Panc1 (cell line): Measurements from ENCODE around the gene TAF15. TPM values are rescaled to one million over a fixed set of nuclear protein-coding genes. Genes with fewer than 3 reads are reported as not detected.

ENCODE experiments used
- ATAC-seq: fragments of 200-7000 bp; cut with Tn5 transposase; 2 replicates; pipeline ENCODE4 v1.9.1; 2020; ENCODE audit warnings: mild to moderate bottlenecking, moderate library complexity
- BruUV-seq: library from RNA; stranded (reverse); fragments of 400-500 nt; replicated peaks from 2 replicates; lab custom pipeline; 2021; lab: Mats Ljungman, UMichigan
- CTCF ChIA-PET: fragments of 300-600 bp; sonication (Branson Sonifier 250); formaldehyde crosslinking; loops from one replicate; lab custom pipeline; 2022; ENCODE audit warnings: antibody characterized with exemption; lab: Charles Lee
- POLR2A ChIA-PET: fragments of 300-600 bp; sonication (Branson Sonifier 250); formaldehyde crosslinking; loops from one replicate; lab custom pipeline; 2022; ENCODE audit warnings: antibody characterized with exemption; lab: Charles Lee
- DNase-seq: peaks from one replicate; pipeline ENCODE4 v3.0.0-alpha.2; 2010; ENCODE audit warnings: low read depth, low spot score
- H3K27ac ChIP-seq: 2 replicates; pipeline ENCODE4 v1.5.1; 2011; ENCODE audit warnings: mild to moderate bottlenecking, low read length, inconsistent platforms
- H3K27me3 ChIP-seq: fragments of 200-500 bp; sonication (Bioruptor generic); 2 replicates; pipeline ENCODE4 v1.6.0; 2014; ENCODE audit warnings: low read length, inconsistent platforms; ENCODE audit not compliant: control insufficient read depth, insufficient read depth
- H3K36me3 ChIP-seq: fragments of 200-500 bp; sonication (Bioruptor generic); 2 replicates; pipeline ENCODE4 v1.5.1; 2014; ENCODE audit warnings: inconsistent platforms, mild to moderate bottlenecking, low read length, moderate library complexity; ENCODE audit not compliant: control insufficient read depth, insufficient read depth
- H3K4me1 ChIP-seq: 2 replicates; pipeline ENCODE4 v1.5.1; 2011; ENCODE audit warnings: inconsistent platforms, mild to moderate bottlenecking, low read length, moderate library complexity; ENCODE audit not compliant: control insufficient read depth, insufficient read depth
- H3K4me3 ChIP-seq, 2 experiments: 2 replicates each; pipeline ENCODE4 v1.5.1; 2011 to 2012; ENCODE audit warnings: low read depth in 2 of 2, low read length in 2 of 2, mild to moderate bottlenecking in 2 of 2, inconsistent platforms in 1 of 2, moderate library complexity in 1 of 2
- H3K9me3 ChIP-seq: fragments of 200-500 bp; sonication (Bioruptor generic); 2 replicates; pipeline ENCODE4 v1.5.1; 2014; ENCODE audit warnings: low read depth, mild to moderate bottlenecking, inconsistent platforms, low read length, moderate library complexity; ENCODE audit not compliant: control insufficient read depth, insufficient read depth
- CTCF ChIP-seq: fragments of 450-650 bp; IDR thresholded peaks from 2 replicates; pipeline ENCODE4 v1.5.1; 2017; ENCODE audit warnings: mild to moderate bottlenecking
- POLR2AphosphoS5 ChIP-seq: IDR thresholded peaks from 2 replicates; pipeline ENCODE4 v1.6.1; 2012; ENCODE audit warnings: mild to moderate bottlenecking, low read depth, low read length, moderate library complexity
- REST ChIP-seq, 2 experiments: IDR thresholded peaks; 2 replicates each; pipeline ENCODE4 v1.6.1; 2011 to 2012; ENCODE audit warnings: low read depth in 2 of 2, control low read depth in 1 of 2, low read length in 1 of 2, mild to moderate bottlenecking in 1 of 2, moderate library complexity in 1 of 2; ENCODE audit not compliant: insufficient read depth in 1 of 2
- SIN3A ChIP-seq: IDR thresholded peaks from 2 replicates; pipeline ENCODE4 v1.6.1; 2012; ENCODE audit warnings: low read depth, mild to moderate bottlenecking, low read length, moderate library complexity, borderline replicate concordance; ENCODE audit not compliant: insufficient read depth
- TCF7L2 ChIP-seq: IDR thresholded peaks from 2 replicates; pipeline ENCODE4 v1.6.1; 2011; ENCODE audit warnings: mild to moderate bottlenecking, low read depth, low read length, inconsistent platforms
- in situ Hi-C: cut with HindIII; loops from 2 replicates; pipeline ENCODE4 v1.10.0; 2016; ENCODE audit warnings: low sequenced_read_pairs, low pct_unique_long_range_greater_than_20kb
- intact Hi-C: fragments of 100-400 bp; cut with micrococcal nuclease; formaldehyde crosslinking; loops from one replicate; pipeline ENCODE4 v1.10.0; 2022; ENCODE audit not compliant: unreplicated experiment
- total RNA-seq: library from RNA; stranded (reverse); gene quantifications from one replicate; pipeline ENCODE4 v1.2.1, GENCODE V29; 2021; ENCODE audit not compliant: unreplicated experiment

Gene TAF15
- total RNA-seq, 1 experiment from 2014 or later, result 249 TPM

- BruUV-seq, result no TSS peak
- Histone ChIP-seq H3K36me3 (no peaks in the 10 kb centered on the region), H3K9me3 (no peaks in the 10 kb centered on the region), H3K27me3 (peaks cover 2% of the 10 kb centered on the region; the same call in 1 of the 2 replicates), H3K4me3 (no peak overlapping the region), H3K27ac (no peak overlapping the region), H3K4me1 (no peaks in the 10 kb centered on the region)
- ChIA-PET CTCF (interaction anchor here (0.5 kb wide), 1 partner anchor 119 kb away, joined by 3 read pairs; no protein-coding TSS in a partner anchor), POLR2A (no interaction called here)
- in situ Hi-C loops (no loop called here), intact Hi-C loops (no loop called here)
- ATAC-seq (no peak), DNase-seq (no peak)
- TF ChIP-seq POLR2AphosphoS5 (no peak), SIN3A (no peak), REST (IDR thresholded peaks at IDR 0.05; ENCODE audit: insufficient read depth in 1 of 2, low read depth in 2 of 2, low read length in 1 of 2) (no peak), CTCF (no peak), TCF7L2 (no peak)
Observed at GRCh38 chr17:35801583-35802224, 7.6 kb upstream of the TAF15 start.

GRCh38 chr17:35804658-35805192, 4.6 kb upstream of the TAF15 start:
- H3K27me3 ChIP-seq, result no peaks in the 10 kb centered on the region
- POLR2A ChIA-PET, result interaction anchor here (0.6 to 0.7 kb wide), 2 partner anchors 15 to 142 kb away, joined by 14 to 18 read pairs; no protein-coding TSS in a partner anchor
- no peak overlapping the region for H3K4me3 ChIP-seq
- H3K9me3 ChIP-seq, result no peaks in the 10 kb centered on the region
- intact Hi-C loops, result loop anchor here (1.0 kb wide), 1 partner anchor 37 kb away; no protein-coding TSS in a partner anchor
- TF ChIP-seq POLR2AphosphoS5 (no peak; the same call in 1 of the 2 replicates), CTCF (peak; percentile 95), SIN3A (no peak)
- DNase-seq (peak; percentile 74), ATAC-seq (peak; percentile 76)
- BruUV-seq, result no TSS peak
- H3K4me1 ChIP-seq, result peaks cover 8% of the 10 kb centered on the region
- H3K27ac ChIP-seq, result no peak overlapping the region
- CTCF ChIA-PET, result interaction anchor here (1.2 to 3.2 kb wide), 5 partner anchors 35 to 54 kb away, joined by 4 to 37 read pairs (median 21); no protein-coding TSS in a partner anchor
- H3K36me3 ChIP-seq, result no peaks in the 10 kb centered on the region
- in situ Hi-C loops, result no loop called here
